Ishikawa (cell line): ENCODE measurements around the gene SELENOF.

ENCODE experiments used
- CEBPB ChIP-seq: IDR thresholded peaks from 2 replicates; pipeline ENCODE4 v1.6.1; 2012
- CREB1 ChIP-seq: IDR thresholded peaks from 2 replicates; pipeline ENCODE4 v1.6.1; 2012; ENCODE audit warnings: low read depth
- EGR1 ChIP-seq: IDR thresholded peaks from 2 replicates; pipeline ENCODE4 v1.6.1; 2012
- EP300 ChIP-seq: IDR thresholded peaks from 2 replicates; pipeline ENCODE4 v1.6.1; 2012; ENCODE audit warnings: borderline replicate concordance
- FOXM1 ChIP-seq: IDR thresholded peaks from 2 replicates; pipeline ENCODE4 v1.6.1; 2012; ENCODE audit warnings: low read depth, borderline replicate concordance
- MAX ChIP-seq: IDR thresholded peaks from 2 replicates; pipeline ENCODE4 v1.6.1; 2012
- NFIC ChIP-seq: IDR thresholded peaks from 2 replicates; pipeline ENCODE4 v1.6.1; 2012
- RAD21 ChIP-seq: IDR thresholded peaks from 2 replicates; pipeline ENCODE4 v1.6.1; 2012; ENCODE audit warnings: low read depth
- REST ChIP-seq: IDR thresholded peaks from 2 replicates; pipeline ENCODE4 v1.6.1; 2012; ENCODE audit warnings: low read depth, mild to moderate bottlenecking
- TAF1 ChIP-seq: IDR thresholded peaks from 2 replicates; pipeline ENCODE4 v1.6.1; 2012; ENCODE audit warnings: low read depth, mild to moderate bottlenecking
- TCF12 ChIP-seq: IDR thresholded peaks from 2 replicates; pipeline ENCODE4 v1.6.1; 2012; ENCODE audit warnings: low read depth
- TEAD4 ChIP-seq: IDR thresholded peaks from 2 replicates; pipeline ENCODE4 v1.6.1; 2012
- USF1 ChIP-seq: IDR thresholded peaks from 2 replicates; pipeline ENCODE4 v1.6.1; 2012
- YY1 ChIP-seq: IDR thresholded peaks from 2 replicates; pipeline ENCODE4 v1.6.1; 2012; ENCODE audit warnings: low read depth
- ZBTB7A ChIP-seq: IDR thresholded peaks from 2 replicates; pipeline ENCODE4 v1.6.1; 2012; ENCODE audit warnings: low read depth

The SELENOF gene

GRCh38 chr1:86872086-86872485, 41.8 kb downstream of the SELENOF start:
- no peak for TF ChIP-seq NFIC
- TF ChIP-seq MAX, result no peak
- TF ChIP-seq EP300, result no peak
- TF ChIP-seq TEAD4, result no peak
- TF ChIP-seq RAD21, result no peak
- no peak for TF ChIP-seq TAF1
- TF ChIP-seq CEBPB, result no peak
- TF ChIP-seq CREB1, result no peak
- TF ChIP-seq FOXM1, result no peak
- no peak for TF ChIP-seq TCF12
- TF ChIP-seq USF1, result no peak
- no peak for TF ChIP-seq YY1
- TF ChIP-seq ZBTB7A, result no peak
- TF ChIP-seq REST, result no peak
- TF ChIP-seq EGR1, result no peak

- TF ChIP-seq TEAD4 (no peak), TAF1 (no peak), ZBTB7A (no peak), EGR1 (no peak), REST (no peak)
Measured at GRCh38 chr1:86871001-86871400, 42.9 kb downstream of the SELENOF start.

GRCh38 chr1:86868477-86868876, 45.4 kb downstream of the SELENOF start:
- TF ChIP-seq EP300, result no peak
- no peak for TF ChIP-seq YY1
- no peak for TF ChIP-seq CEBPB
- TF ChIP-seq REST, result no peak
- no peak for TF ChIP-seq EGR1
- TF ChIP-seq NFIC, result no peak
- no peak for TF ChIP-seq TEAD4
- TF ChIP-seq TCF12, result no peak
- TF ChIP-seq ZBTB7A, result no peak

GRCh38 chr1:86866665-86867064, 47.3 kb downstream of the SELENOF start:
- TF ChIP-seq YY1 (no peak), NFIC (no peak), TEAD4 (no peak), MAX (no peak), EGR1 (no peak), EP300 (no peak), CEBPB (no peak), RAD21 (no peak), TAF1 (no peak), ZBTB7A (no peak), FOXM1 (no peak), REST (no peak), CREB1 (no peak)
